ELR (cell line): ENCODE data around the gene MEF2B.
"Not testable (repeated sequence)": the region's sequence is repeated elsewhere in the genome, so short reads cannot be mapped to it uniquely, and the experiment has no call there.

Source experiments
- DNase-seq: peaks from one replicate; pipeline ENCODE4 v3.0.0-alpha.2; 2015; ENCODE audit warnings: low read depth

MEF2B gene

GRCh38 chr19:19155495-19156219 is 14.4 kb downstream of the MEF2B start:
- no peak for DNase-seq

- no peak for DNase-seq
Measured at GRCh38 chr19:19154768-19155494, 15.1 kb downstream of the MEF2B start.

- DNase-seq: no peak
Measured at GRCh38 chr19:19152668-19153384, 17.2 kb downstream of the MEF2B start.

- DNase-seq: no peak
Measured at GRCh38 chr19:19151418-19151817, 18.6 kb downstream of the MEF2B start.

GRCh38 chr19:19149435-19149834 is 20.6 kb downstream of the MEF2B start:
- no peak for DNase-seq

- not testable (repeated sequence) for DNase-seq
Measured at GRCh38 chr19:19148504-19148903, 21.6 kb downstream of the MEF2B start.

- DNase-seq: no peak
Measured at GRCh38 chr19:19147344-19147743, 22.7 kb downstream of the MEF2B start.

- DNase-seq: no peak
Measured at GRCh38 chr19:19146865-19147264, 23.2 kb downstream of the MEF2B start.

GRCh38 chr19:19145684-19146608 is 24.1 kb downstream of the MEF2B start:
- DNase-seq: peak; percentile 67

- no peak for DNase-seq
Measured at GRCh38 chr19:19145281-19145680, 24.8 kb downstream of the MEF2B start.

- no peak for DNase-seq
Measured at GRCh38 chr19:19142347-19142746, 27.7 kb downstream of the MEF2B start.

GRCh38 chr19:19140476-19140875 is 29.6 kb downstream of the MEF2B start:
- no peak for DNase-seq

GRCh38 chr19:19139876-19140229 is 30.2 kb downstream of the MEF2B start:
- no peak for DNase-seq

- peak; percentile 99 for DNase-seq
Measured at GRCh38 chr19:19138109-19138981, 31.7 kb downstream of the MEF2B start, which contains the start of gene TMEM161A. Gene TMEM161A, minus strand, starts transcription at chr19:19138478. Its CDS starts 50 bp downstream, at chr19:19138428.

- peak; percentile 42 for DNase-seq
Measured at GRCh38 chr19:19137556-19138108, 32.4 kb downstream of the MEF2B start.

- not testable (repeated sequence) for DNase-seq
Measured at GRCh38 chr19:19135713-19136112, 34.4 kb downstream of the MEF2B start.

- DNase-seq: no peak
Measured at GRCh38 chr19:19134687-19135158, 35.3 kb downstream of the MEF2B start.

- DNase-seq: no peak
Measured at GRCh38 chr19:19133985-19134384, 36.1 kb downstream of the MEF2B start.

- DNase-seq: no peak
Measured at GRCh38 chr19:19132912-19133311, 37.2 kb downstream of the MEF2B start.

GRCh38 chr19:19131989-19132388 is 38.1 kb downstream of the MEF2B start:
- no peak for DNase-seq
